Glomerular visceral epithelial cell (primary cell): ENCODE measurements around the gene SOCS3.

Experiments
- DNase-seq: peaks from one replicate; pipeline ENCODE4 v3.0.0-alpha.2; 2016; ENCODE audit errors: extremely low spot score

The SOCS3 gene

GRCh38 chr17:78307887-78308638 lies 51.8 kb downstream of the SOCS3 start:
- DNase-seq, result no peak

- no peak for DNase-seq
These were observed 53.0 kb downstream of the SOCS3 start for GRCh38 chr17:78306913-78307312.
